BE2C (cell line): ENCODE results near the gene RIMBP2.

Experiments
- DNase-seq: peaks from one replicate; pipeline ENCODE4 v3.0.0-alpha.2; 2020
- H3K27me3 ChIP-seq: fragments of 250-450 bp; sonication (Bioruptor Pico); 2 replicates; pipeline ENCODE4 v1.5.1; 2020; ENCODE audit warnings: mild to moderate bottlenecking
- H3K36me3 ChIP-seq: fragments of 250-450 bp; sonication (Bioruptor Pico); 2 replicates; pipeline ENCODE4 v1.5.1; 2020; ENCODE audit warnings: mild to moderate bottlenecking
- H3K4me1 ChIP-seq: fragments of 250-450 bp; sonication (Bioruptor Pico); 2 replicates; pipeline ENCODE4 v1.5.1; 2020
- H3K4me3 ChIP-seq: 2 replicates; pipeline ENCODE4 v1.5.1; 2011; ENCODE audit warnings: low read depth, low read length
- H3K9me3 ChIP-seq: fragments of 250-450 bp; sonication (Bioruptor Pico); 2 replicates; pipeline ENCODE4 v1.5.1; 2020
- CTCF ChIP-seq: IDR thresholded peaks from 2 replicates; pipeline ENCODE4 v1.5.1; 2012; ENCODE audit warnings: mild to moderate bottlenecking, low read depth, low read length

Gene RIMBP2

DNA sequence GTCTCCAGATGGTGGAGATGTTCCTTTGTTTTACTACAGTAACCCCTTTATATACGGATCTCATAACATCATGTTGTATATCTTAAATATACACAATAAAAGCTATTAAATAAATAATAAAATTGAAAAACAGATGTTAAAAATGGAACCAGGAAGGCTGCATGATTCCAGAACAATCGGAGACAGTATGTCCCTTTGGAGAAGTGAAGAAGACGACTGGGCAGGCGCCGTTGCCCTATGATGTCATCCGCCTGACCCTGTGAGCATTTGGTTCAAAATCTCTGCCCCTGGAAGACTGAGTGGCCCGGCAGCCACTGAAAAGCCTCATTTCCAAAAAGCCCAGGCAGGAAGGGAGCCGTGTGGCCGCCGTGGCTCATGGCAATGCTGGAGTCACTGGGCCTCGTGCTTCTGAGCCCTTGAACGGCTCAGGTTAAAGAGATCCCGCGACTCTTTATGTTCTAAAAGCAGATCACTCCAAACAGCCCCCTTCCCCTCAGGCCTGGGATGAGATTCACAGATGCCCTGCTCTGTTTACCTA lies 30.8 kb downstream of the RIMBP2 start:
- H3K27me3 ChIP-seq = no peaks in the 10 kb centered on the region
- DNase-seq = no peak

DNA sequence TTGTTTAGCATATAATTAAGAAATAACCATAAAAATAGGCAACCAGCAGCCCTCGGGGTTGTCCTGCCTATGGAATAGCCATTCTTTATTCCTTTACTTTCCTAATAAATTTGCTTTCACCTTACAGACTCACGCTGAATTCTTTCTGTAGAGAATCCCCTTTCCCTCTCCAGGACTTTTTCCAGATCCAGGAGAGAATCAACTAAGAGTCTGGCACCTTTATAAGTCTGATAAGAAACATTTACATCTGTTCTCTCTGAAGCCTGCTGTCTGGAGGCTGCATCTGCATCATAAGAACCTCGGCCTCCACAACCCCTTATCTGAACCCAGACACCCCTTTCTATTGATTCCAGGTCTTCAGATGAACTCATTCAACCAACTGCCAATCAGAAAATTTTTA lies 32.3 kb downstream of the RIMBP2 start:
- Histone ChIP-seq H3K9me3 (no peaks in the 10 kb centered on the region), H3K27me3 (no peaks in the 10 kb centered on the region), H3K4me1 (peaks cover 46% of the 10 kb centered on the region)

More for the DNA sequence above, 30.8 kb downstream of the RIMBP2 start:
- Histone ChIP-seq H3K9me3 (no peaks in the 10 kb centered on the region), H3K4me1 (peaks cover 46% of the 10 kb centered on the region), H3K36me3 (no peaks in the 10 kb centered on the region; the same call in 1 of the 2 replicates), H3K4me3 (no peak overlapping the region)
- TF ChIP-seq CTCF = no peak

GRCh38 chr12:130683080-130683479 lies 33.0 kb downstream of the RIMBP2 start:
- peaks cover 46% of the 10 kb centered on the region for H3K4me1 ChIP-seq
- no peak for DNase-seq
- no peak overlapping the region for H3K4me3 ChIP-seq
- H3K36me3 ChIP-seq = peaks cover 7% of the 10 kb centered on the region; the same call in 1 of the 2 replicates
- TF ChIP-seq CTCF = no peak
- no peaks in the 10 kb centered on the region for H3K27me3 ChIP-seq
- H3K9me3 ChIP-seq = no peaks in the 10 kb centered on the region

More for the DNA sequence above, 32.3 kb downstream of the RIMBP2 start:
- TF ChIP-seq CTCF = no peak
- peaks cover 4% of the 10 kb centered on the region; the same call in 1 of the 2 replicates for H3K36me3 ChIP-seq
- H3K4me3 ChIP-seq = no peak overlapping the region
- no peak for DNase-seq

DNA sequence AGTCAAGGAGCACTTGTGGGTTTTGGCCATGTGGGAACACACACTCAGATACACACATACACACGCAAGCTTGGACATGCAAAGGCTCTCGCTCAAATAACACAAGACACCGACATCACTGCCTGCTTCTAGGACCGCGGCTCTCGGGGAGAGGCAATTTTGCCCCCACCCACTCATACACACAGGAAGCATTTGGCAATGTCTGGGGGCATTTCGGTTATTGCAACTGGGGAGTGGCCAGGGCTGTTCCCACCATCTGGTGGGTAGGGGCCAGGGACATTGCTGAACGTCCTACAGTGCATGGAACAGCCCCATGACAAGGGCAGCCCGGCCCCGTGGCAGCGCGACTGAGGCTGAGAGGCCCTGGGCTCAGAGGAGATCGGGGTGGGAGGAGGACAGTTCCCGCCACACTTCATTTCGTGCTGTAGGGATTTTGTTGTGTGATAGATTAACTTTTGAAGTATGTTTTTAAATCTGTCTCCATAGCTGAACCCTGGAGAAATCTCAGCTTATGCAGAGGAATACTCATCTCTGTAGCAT lies 35.6 kb downstream of the RIMBP2 start:
- Histone ChIP-seq H3K27me3 (no peaks in the 10 kb centered on the region), H3K9me3 (no peaks in the 10 kb centered on the region), H3K4me1 (peaks cover 28% of the 10 kb centered on the region), H3K4me3 (no peak overlapping the region), H3K36me3 (peaks cover 15% of the 10 kb centered on the region)
- DNase-seq = no peak
- no peak for TF ChIP-seq CTCF

GRCh38 chr12:130677957-130678558 lies 38.0 kb downstream of the RIMBP2 start:
- DNase-seq = peak; percentile 70
- TF ChIP-seq CTCF = no peak
- H3K36me3 ChIP-seq = peaks cover 22% of the 10 kb centered on the region
- H3K4me3 ChIP-seq = no peak overlapping the region
- peaks cover 9% of the 10 kb centered on the region for H3K4me1 ChIP-seq
- no peaks in the 10 kb centered on the region for H3K27me3 ChIP-seq
- no peaks in the 10 kb centered on the region for H3K9me3 ChIP-seq

- Histone ChIP-seq H3K27me3 (no peaks in the 10 kb centered on the region), H3K4me1 (peaks cover 9% of the 10 kb centered on the region), H3K36me3 (peaks cover 25% of the 10 kb centered on the region), H3K9me3 (no peaks in the 10 kb centered on the region), H3K4me3 (no peak overlapping the region)
- no peak for DNase-seq
- no peak for TF ChIP-seq CTCF
Observed at GRCh38 chr12:130675791-130676190, 40.3 kb downstream of the RIMBP2 start.
